GM19238 (cell line): ENCODE measurements around the gene SORCS2.

Experiments
- DNase-seq: peaks from one replicate; pipeline ENCODE4 v3.0.0; 2011; ENCODE audit warnings: low spot score; ENCODE audit not compliant: insufficient read length

The SORCS2 gene

DNA sequence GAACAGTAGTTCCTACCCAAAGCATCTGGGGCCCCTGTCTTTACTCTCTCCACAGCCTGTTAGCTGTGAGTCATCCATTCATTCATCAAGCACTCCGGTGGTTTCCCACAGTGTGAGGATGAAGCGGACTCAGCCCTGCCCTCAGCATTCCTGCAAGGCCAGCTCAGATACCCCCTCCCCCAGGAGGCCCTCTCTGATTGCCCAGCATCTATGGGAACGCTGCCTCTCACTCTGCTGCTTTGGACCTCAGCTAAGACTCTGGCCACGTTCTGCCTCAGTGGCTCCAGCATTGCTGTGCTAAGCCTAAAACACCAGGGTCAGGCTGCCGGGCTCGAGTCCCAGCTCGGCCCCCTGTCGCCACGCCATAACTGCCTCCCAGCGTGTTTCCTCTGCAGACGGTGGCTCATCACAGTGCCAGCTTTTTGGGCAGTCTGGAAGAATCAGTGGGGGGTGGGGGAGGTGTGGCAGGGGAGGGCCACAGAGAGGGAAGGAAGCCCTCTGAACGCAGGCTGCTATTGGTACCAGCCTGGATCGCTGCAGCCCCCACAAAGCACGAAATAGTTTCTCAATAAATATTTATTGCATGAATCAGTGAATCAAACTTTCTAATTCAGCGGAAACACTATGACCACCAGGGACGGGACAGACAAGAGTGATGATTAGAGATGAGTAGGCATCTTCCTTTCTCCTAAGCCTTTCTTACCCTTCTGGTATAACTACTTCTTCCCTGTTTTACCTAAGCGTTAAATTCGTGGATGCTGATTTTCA, 74.4 kb downstream of the SORCS2 start:
- no peak for DNase-seq

- DNase-seq: no peak
These were observed 75.5 kb downstream of the SORCS2 start for GRCh38 chr4:7267829-7268228.

- no peak for DNase-seq
These were observed 76.6 kb downstream of the SORCS2 start for GRCh38 chr4:7268941-7269340.

- no peak for DNase-seq
These were observed 77.8 kb downstream of the SORCS2 start for GRCh38 chr4:7270121-7270520.

- no peak for DNase-seq
These were observed 80.1 kb downstream of the SORCS2 start for GRCh38 chr4:7272404-7272803.

GRCh38 chr4:7273738-7274297, 81.5 kb downstream of the SORCS2 start:
- no peak for DNase-seq

- no peak for DNase-seq
These were observed 82.7 kb downstream of the SORCS2 start for GRCh38 chr4:7275067-7275466.

- DNase-seq: no peak
These were observed 83.3 kb downstream of the SORCS2 start for GRCh38 chr4:7275490-7276154.

GRCh38 chr4:7276515-7276914, 84.2 kb downstream of the SORCS2 start:
- no peak for DNase-seq

DNA sequence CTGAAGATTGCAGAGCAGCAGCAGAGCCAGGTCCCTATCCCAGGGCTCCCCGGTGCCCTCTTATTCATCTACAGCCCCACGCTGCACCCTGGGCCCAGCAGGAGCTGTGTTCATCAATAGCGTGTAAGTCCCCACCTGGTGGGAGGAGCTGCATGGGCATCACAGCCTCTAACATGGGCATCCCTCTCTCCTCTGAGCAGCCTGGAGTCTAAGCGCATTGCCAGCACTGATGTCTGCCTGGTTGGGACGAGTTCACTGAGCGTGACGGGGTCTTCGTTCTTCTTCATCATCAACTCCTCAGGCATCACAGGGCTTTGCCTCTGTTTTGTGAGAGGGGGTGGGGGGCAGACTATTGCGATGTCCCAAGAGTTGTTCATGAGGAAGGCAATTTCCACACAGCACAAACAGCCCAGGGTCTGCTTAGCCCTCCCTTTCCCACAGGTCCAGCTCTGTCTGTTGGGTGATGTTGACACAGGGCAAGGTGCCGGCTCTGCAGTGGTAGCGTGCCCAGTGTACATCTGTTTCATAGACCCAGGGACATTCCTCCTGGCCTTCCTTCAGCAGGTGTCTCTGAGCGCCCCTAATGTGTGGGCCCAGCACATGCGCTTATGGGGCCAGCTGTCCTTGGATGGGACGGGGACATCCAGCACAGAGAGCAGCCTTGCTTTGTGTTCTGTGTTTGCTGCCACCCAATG, 85.9 kb downstream of the SORCS2 start:
- no peak for DNase-seq

DNA sequence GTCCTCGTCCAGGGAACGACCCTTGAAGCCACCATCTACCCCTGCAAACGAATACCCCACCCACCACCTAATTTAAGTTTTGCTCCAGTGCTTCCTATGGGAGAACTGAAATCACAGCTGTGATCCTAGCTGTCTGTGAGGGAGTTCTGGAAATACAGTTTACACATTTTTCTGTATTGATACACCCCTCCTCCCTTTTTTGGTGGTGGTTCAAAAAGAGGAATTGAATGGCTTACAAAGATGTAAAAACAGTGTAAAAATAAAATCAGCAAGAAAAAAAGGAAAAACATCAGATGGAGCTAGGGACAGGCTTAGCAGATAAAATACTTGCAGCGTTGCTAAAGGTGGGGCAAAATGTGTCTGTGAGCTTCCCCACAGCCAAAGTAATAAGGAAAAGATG, 86.6 kb downstream of the SORCS2 start:
- DNase-seq: no peak

- no peak for DNase-seq
These were observed 87.6 kb downstream of the SORCS2 start for GRCh38 chr4:7279902-7280301.

GRCh38 chr4:7280926-7281690, 88.8 kb downstream of the SORCS2 start:
- no peak for DNase-seq

DNA sequence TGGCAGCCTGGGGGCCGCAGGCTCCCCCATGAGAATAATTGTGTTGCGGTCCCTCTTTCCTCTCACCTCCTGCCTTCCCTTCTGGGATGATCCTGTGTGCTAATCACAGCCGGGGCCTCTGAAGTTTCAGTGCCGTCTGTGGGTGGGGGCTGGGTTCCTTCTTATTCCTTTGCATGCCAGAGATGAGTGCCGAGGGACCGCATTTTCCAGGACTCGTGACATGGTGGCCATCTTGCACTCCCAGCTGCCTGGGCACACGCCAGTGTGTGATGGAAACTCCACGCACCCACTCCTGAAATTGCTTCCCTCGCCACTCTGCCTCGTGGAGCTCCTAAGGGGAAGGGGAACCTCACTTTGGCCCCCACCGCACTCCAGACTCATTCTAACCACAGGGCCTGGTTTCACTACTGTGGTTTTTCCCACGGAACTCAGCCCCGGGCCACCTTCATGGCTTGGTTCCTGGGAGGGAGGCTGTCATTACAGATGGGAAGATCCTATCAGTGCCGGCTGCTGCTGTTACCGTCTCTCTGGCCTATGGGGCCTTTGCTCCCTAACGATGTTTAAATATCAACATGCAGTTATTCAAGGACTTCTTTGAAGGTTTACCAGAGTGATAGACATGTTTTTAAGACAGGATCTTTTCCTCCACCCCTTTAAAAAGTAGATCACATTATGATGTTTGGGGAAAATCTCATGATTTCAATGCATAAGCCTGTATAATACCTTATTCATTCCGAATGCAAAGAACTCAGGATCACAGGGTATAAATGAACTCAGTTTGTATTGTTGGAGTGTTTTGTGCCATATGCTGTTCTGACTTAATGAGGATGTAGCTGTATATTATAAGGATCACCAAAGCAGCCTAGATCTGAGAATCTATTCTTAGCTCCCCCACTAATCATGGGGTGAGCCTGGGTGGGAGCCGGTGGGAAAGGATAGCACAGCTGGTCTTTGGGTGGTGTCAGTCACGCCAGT, 89.6 kb downstream of the SORCS2 start:
- DNase-seq: no peak

DNA sequence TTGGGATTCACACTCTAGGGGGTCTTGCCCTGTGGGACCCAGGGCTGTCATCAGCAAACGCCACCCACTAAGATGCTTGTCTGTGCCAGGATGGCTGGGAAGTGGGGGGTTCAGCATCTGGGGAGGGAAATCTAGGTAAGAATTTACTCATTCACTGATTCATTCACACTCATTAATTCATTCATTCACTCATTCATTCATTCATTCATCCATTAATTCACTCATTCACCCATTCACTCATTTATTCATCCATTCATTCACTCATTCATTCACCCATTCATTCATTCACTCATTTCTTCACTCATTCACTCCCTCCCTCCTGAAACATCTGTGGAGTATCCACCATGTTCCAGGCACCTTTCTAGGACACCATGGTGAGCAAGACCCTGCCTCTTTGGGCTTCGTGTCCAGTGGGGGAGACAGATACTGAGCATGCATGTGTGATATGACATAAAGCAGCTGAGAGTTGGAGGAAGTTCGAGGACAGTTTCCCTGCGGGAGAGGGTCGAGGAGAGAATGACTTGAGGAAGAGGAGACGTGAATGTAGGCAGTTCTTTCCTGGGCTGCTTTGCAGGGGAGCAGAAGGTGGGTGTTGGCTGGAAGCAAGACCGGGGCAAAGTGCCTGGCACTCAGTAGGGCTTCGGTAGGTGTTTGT, 90.6 kb downstream of the SORCS2 start:
- no peak for DNase-seq

GRCh38 chr4:7285244-7286094, 93.1 kb downstream of the SORCS2 start:
- DNase-seq: no peak

GRCh38 chr4:7286170-7286569, 93.8 kb downstream of the SORCS2 start:
- DNase-seq: no peak

DNA sequence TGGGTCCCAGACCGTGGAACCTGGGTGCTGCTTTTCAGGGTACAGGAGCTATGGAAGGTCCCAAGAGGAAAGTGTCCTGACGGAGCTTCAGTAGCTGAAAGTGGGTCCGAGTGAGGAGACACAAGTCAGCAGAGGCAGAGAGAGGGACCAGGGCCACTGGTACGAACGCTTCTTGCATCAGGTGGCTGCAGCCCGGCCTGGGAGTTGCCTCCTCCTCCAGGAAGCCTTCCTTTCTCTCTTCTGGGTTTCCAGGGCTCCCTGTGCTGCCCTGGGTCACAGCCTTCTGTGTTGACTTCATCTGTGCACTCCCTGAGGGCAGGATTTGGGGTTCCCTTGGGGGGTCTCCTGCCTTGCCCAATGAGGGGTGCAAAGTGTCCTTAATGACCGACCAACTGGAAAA, 94.5 kb downstream of the SORCS2 start:
- DNase-seq: no peak
